Body of pancreas (tissue), 4 donors: ENCODE measurements around the gene NT5C2.

Experiments
- POLR2A ChIP-seq, 3 donors: fragments of 450-650 bp; IDR thresholded peaks; one replicate each; pipeline ENCODE4 v1.6.1; 2016; ENCODE audit warnings: antibody characterized with exemption in 3 of 3, mild to moderate bottlenecking in 2 of 3
- TF ChIP-seq, protein P1 (sequence below), 7 experiments: fragments of 450-650 bp in 4 of 7; fragments of 200-600 bp in 3 of 7; sonication (generic) in 3 of 7; IDR thresholded peaks; one replicate each; pipeline ENCODE4 v1.5.1; 2016 to 2019; ENCODE audit warnings: antibody characterized with exemption in 7 of 7

DNA sequence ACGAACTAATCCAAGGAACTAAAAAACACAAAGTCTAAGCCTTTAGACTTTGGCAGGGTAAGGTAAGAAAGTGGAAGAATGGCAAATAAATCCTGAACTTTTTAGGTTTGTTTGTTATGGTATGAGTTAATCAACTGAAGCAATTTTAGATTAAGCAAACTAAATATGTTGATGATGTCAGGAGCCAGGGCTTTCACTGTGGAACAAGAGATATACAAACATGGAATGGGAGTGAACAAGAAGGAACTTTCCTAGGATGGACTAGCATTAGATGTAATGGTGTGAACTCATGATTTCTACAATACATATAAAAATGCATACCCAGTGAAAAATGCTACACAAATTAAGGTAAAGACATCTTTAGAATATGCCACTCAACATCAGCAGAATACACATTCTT lies 35.8 kb downstream of the NT5C2 start:
- TF ChIP-seq, protein P1, sequence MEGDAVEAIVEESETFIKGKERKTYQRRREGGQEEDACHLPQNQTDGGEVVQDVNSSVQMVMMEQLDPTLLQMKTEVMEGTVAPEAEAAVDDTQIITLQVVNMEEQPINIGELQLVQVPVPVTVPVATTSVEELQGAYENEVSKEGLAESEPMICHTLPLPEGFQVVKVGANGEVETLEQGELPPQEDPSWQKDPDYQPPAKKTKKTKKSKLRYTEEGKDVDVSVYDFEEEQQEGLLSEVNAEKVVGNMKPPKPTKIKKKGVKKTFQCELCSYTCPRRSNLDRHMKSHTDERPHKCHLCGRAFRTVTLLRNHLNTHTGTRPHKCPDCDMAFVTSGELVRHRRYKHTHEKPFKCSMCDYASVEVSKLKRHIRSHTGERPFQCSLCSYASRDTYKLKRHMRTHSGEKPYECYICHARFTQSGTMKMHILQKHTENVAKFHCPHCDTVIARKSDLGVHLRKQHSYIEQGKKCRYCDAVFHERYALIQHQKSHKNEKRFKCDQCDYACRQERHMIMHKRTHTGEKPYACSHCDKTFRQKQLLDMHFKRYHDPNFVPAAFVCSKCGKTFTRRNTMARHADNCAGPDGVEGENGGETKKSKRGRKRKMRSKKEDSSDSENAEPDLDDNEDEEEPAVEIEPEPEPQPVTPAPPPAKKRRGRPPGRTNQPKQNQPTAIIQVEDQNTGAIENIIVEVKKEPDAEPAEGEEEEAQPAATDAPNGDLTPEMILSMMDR (IDR thresholded peaks at IDR 0.05): no peak
- no peak for TF ChIP-seq POLR2A (IDR thresholded peaks at IDR 0.05)
